Dedifferentiated amniotic fluid mesenchymal stem cell (primary cell): ENCODE measurements around the gene INPP5F.
"Not testable (repeated sequence)": the region's sequence is repeated elsewhere in the genome, so short reads cannot be mapped to it uniquely, and the experiment has no call there.

Experiments used
- DNase-seq: peaks from one replicate; pipeline ENCODE4 v3.0.0-alpha.2; 2016; ENCODE audit errors: extremely low spot score

INPP5F gene

GRCh38 chr10:119776536-119776935 lies 50.7 kb downstream of the INPP5F start:
- DNase-seq, result no peak

GRCh38 chr10:119777686-119778085 lies 51.8 kb downstream of the INPP5F start:
- no peak for DNase-seq

GRCh38 chr10:119778776-119779445 lies 53.1 kb downstream of the INPP5F start:
- no peak for DNase-seq

GRCh38 chr10:119780879-119781480 lies 55.1 kb downstream of the INPP5F start:
- DNase-seq, result no peak

GRCh38 chr10:119781498-119781897 lies 55.6 kb downstream of the INPP5F start:
- DNase-seq, result no peak

GRCh38 chr10:119782981-119783664 lies 57.3 kb downstream of the INPP5F start:
- DNase-seq, result no peak

GRCh38 chr10:119783665-119784027 lies 57.8 kb downstream of the INPP5F start:
- no peak for DNase-seq

GRCh38 chr10:119784340-119785067 lies 58.7 kb downstream of the INPP5F start:
- DNase-seq, result peak; percentile 43

GRCh38 chr10:119786117-119786769 lies 60.4 kb downstream of the INPP5F start:
- DNase-seq, result peak; percentile 40

GRCh38 chr10:119795101-119795500 lies 69.3 kb downstream of the INPP5F start:
- not testable (repeated sequence) for DNase-seq

GRCh38 chr10:119796039-119796438 lies 70.2 kb downstream of the INPP5F start:
- no peak for DNase-seq

GRCh38 chr10:119801176-119801575 lies 75.3 kb downstream of the INPP5F start:
- no peak for DNase-seq

GRCh38 chr10:119801998-119802538 lies 76.2 kb downstream of the INPP5F start:
- no peak for DNase-seq

GRCh38 chr10:119803264-119803663 lies 77.4 kb downstream of the INPP5F start:
- DNase-seq, result peak; percentile 68

GRCh38 chr10:119805702-119806230 lies 79.9 kb downstream of the INPP5F start:
- DNase-seq, result no peak

- no peak for DNase-seq
Measured at GRCh38 chr10:119806334-119807130, 80.7 kb downstream of the INPP5F start.

GRCh38 chr10:119807960-119808697 lies 82.3 kb downstream of the INPP5F start:
- no peak for DNase-seq

GRCh38 chr10:119811122-119811521 lies 85.3 kb downstream of the INPP5F start:
- no peak for DNase-seq

GRCh38 chr10:119812684-119813083 lies 86.8 kb downstream of the INPP5F start:
- no peak for DNase-seq

- DNase-seq, result no peak
Measured at GRCh38 chr10:119815671-119816070, 89.8 kb downstream of the INPP5F start.
